Kidney epithelial cell (primary cell): Measurements from ENCODE around the gene MARCKSL1. TPM values are rescaled to one million over a fixed set of nuclear protein-coding genes. Genes with fewer than 3 reads are reported as not detected.
"Not testable (repeated sequence)": the region's sequence is repeated elsewhere in the genome, so short reads cannot be mapped to it uniquely, and the experiment has no call there.

ENCODE experiments used
- DNase-seq: peaks from one replicate; pipeline ENCODE4 v3.0.0-alpha.2; 2010; ENCODE audit warnings: low read depth
- H3K27me3 ChIP-seq: 2 replicates; pipeline ENCODE4 v1.6.0; 2011; ENCODE audit warnings: low read length; ENCODE audit not compliant: control insufficient read depth, insufficient read depth
- H3K36me3 ChIP-seq: 2 replicates; pipeline ENCODE4 v1.5.1; 2011; ENCODE audit warnings: low read length; ENCODE audit not compliant: control insufficient read depth, insufficient read depth
- H3K4me3 ChIP-seq: 2 replicates; pipeline ENCODE4 v1.5.1; 2011; ENCODE audit warnings: low read depth, mild to moderate bottlenecking, control low read depth, low read length
- CTCF ChIP-seq: IDR thresholded peaks from 2 replicates; pipeline ENCODE4 v1.5.1; 2011; ENCODE audit warnings: mild to moderate bottlenecking, moderate library complexity, low read length, control low read depth, inconsistent platforms; ENCODE audit not compliant: insufficient read depth, poor library complexity, severe bottlenecking
- total RNA-seq: library from RNA; depleted of rRNA; stranded (reverse); fragments of >200 nt; gene quantifications from 2 replicates; pipeline ENCODE4 v1.2.3, GENCODE V29; 2015

MARCKSL1 gene
- total RNA-seq, 1 donor from 2014 or later = 184 TPM

GRCh38 chr1:32303358-32303757, 32.7 kb downstream of the MARCKSL1 start:
- Histone ChIP-seq H3K4me3 (no peak overlapping the region), H3K36me3 (no peaks in the 10 kb centered on the region), H3K27me3 (no peaks in the 10 kb centered on the region)
- TF ChIP-seq CTCF = no peak
- no peak for DNase-seq

- H3K4me3 ChIP-seq = no peak overlapping the region
- TF ChIP-seq CTCF = no peak
- H3K36me3 ChIP-seq = no peaks in the 10 kb centered on the region
- H3K27me3 ChIP-seq = no peaks in the 10 kb centered on the region
- DNase-seq = no peak
These were observed 36.7 kb downstream of the MARCKSL1 start for GRCh38 chr1:32299327-32299726.

- H3K4me3 ChIP-seq, H3K36me3 ChIP-seq, H3K27me3 ChIP-seq, DNase-seq: not testable (repeated sequence)
These were observed 37.8 kb downstream of the MARCKSL1 start for GRCh38 chr1:32298211-32298610.

- Histone ChIP-seq H3K36me3 (no peaks in the 10 kb centered on the region), H3K27me3 (no peaks in the 10 kb centered on the region), H3K4me3 (peak within 1 kb of the TSS; percentile 86)
- TF ChIP-seq CTCF = no peak
- DNase-seq = peak; percentile 74
These were observed 44.1 kb downstream of the MARCKSL1 start, which contains the start of gene HDAC1 for GRCh38 chr1:32291708-32292538. TSS of gene HDAC1 (plus strand) at chr1:32292083. CDS start at chr1:32292170, 87 bp downstream.

GRCh38 chr1:32291145-32291707, 44.8 kb downstream of the MARCKSL1 start:
- no peaks in the 10 kb centered on the region for H3K36me3 ChIP-seq
- no peak for DNase-seq
- no peaks in the 10 kb centered on the region for H3K27me3 ChIP-seq
- peak overlapping the region; percentile 86 for H3K4me3 ChIP-seq
- TF ChIP-seq CTCF = no peak

GRCh38 chr1:32289256-32289655, 46.8 kb downstream of the MARCKSL1 start:
- no peak for TF ChIP-seq CTCF
- H3K27me3 ChIP-seq = no peaks in the 10 kb centered on the region
- no peak overlapping the region for H3K4me3 ChIP-seq
- H3K36me3 ChIP-seq = no peaks in the 10 kb centered on the region
- DNase-seq = no peak
